Liver (tissue), 3 donors: Measurements from ENCODE around the gene KIZ.

ENCODE experiments used
- RAD21 ChIP-seq, 2 donors: IDR thresholded peaks; 2 replicates each; pipeline ENCODE4 v1.6.1; 2016; ENCODE audit warnings: antibody characterized with exemption in 2 of 2, mild to moderate bottlenecking in 2 of 2
- TF ChIP-seq, protein P1 (sequence below): fragments of 150-350 bp; IDR thresholded peaks from 2 replicates; pipeline ENCODE4 v1.5.1; 2017; ENCODE audit warnings: improper control_type of control experiment, low read depth, low read length; ENCODE audit not compliant: missing input control
- donor health status: healthy.
- donor health status: healthy.

- TF ChIP-seq, protein P1, sequence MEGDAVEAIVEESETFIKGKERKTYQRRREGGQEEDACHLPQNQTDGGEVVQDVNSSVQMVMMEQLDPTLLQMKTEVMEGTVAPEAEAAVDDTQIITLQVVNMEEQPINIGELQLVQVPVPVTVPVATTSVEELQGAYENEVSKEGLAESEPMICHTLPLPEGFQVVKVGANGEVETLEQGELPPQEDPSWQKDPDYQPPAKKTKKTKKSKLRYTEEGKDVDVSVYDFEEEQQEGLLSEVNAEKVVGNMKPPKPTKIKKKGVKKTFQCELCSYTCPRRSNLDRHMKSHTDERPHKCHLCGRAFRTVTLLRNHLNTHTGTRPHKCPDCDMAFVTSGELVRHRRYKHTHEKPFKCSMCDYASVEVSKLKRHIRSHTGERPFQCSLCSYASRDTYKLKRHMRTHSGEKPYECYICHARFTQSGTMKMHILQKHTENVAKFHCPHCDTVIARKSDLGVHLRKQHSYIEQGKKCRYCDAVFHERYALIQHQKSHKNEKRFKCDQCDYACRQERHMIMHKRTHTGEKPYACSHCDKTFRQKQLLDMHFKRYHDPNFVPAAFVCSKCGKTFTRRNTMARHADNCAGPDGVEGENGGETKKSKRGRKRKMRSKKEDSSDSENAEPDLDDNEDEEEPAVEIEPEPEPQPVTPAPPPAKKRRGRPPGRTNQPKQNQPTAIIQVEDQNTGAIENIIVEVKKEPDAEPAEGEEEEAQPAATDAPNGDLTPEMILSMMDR: no peak
- TF ChIP-seq RAD21 (IDR thresholded peaks at IDR 0.05): no peak
Measured at GRCh38 chr20:21104466-21104761, 21.5 kb upstream of the KIZ start.
